Mesodermal cell (in vitro differentiated cells): ENCODE results near the gene IGFBP2.

Source experiments
- H3K27ac ChIP-seq: 2 replicates; pipeline ENCODE4 v1.7.0; 2013; ENCODE audit warnings: mild to moderate bottlenecking, low read depth, low read length, moderate library complexity; ENCODE audit not compliant: severe bottlenecking
- H3K36me3 ChIP-seq: 2 replicates; pipeline ENCODE4 v1.7.1; 2013; ENCODE audit warnings: mild to moderate bottlenecking, low read length, moderate library complexity; ENCODE audit not compliant: control insufficient read depth, insufficient read depth
- H3K4me1 ChIP-seq: one replicate; pipeline ENCODE4 v1.7.1; 2013; ENCODE audit warnings: mild to moderate bottlenecking, low read length; ENCODE audit not compliant: insufficient read depth, control insufficient read depth, poor library complexity, severe bottlenecking
- H3K4me3 ChIP-seq: 2 replicates; pipeline ENCODE4 v1.7.0; 2013; ENCODE audit warnings: low read length, control low read depth, mild to moderate bottlenecking; ENCODE audit not compliant: insufficient read depth, poor library complexity, severe bottlenecking; ENCODE audit errors: extremely low read depth
- H3K9me3 ChIP-seq: 2 replicates; pipeline ENCODE4 v1.7.1; 2013; ENCODE audit warnings: mild to moderate bottlenecking, low read length, moderate library complexity; ENCODE audit not compliant: control insufficient read depth
- WGBS, 2 experiments: methylation state at CpG; one replicate each; pipeline ENCODE4 v1.1.5; 2013; ENCODE audit warnings: missing lambda C conversion rate in 2 of 2; ENCODE audit not compliant: insufficient coverage in 2 of 2; 5-methylcytosine and 5-hydroxymethylcytosine counted together

Gene IGFBP2

GRCh38 chr2:216687111-216687510, 53.9 kb downstream of the IGFBP2 start:
- H3K9me3 ChIP-seq, result no peaks in the 10 kb centered on the region
- no peak overlapping the region for H3K27ac ChIP-seq
- no peak overlapping the region for H3K4me3 ChIP-seq
- peaks cover 15% of the 10 kb centered on the region for H3K4me1 ChIP-seq
- WGBS, 2 experiments, result 82 to 100% methylated on average over 3 of the region's 5 CpGs
- H3K36me3 ChIP-seq, result no peaks in the 10 kb centered on the region

GRCh38 chr2:216687646-216688045, 54.4 kb downstream of the IGFBP2 start:
- H3K27ac ChIP-seq, result no peak overlapping the region
- WGBS, 2 experiments, result 41 to 54% methylated on average over 4 of the region's 4 CpGs
- no peaks in the 10 kb centered on the region for H3K9me3 ChIP-seq
- H3K36me3 ChIP-seq, result no peaks in the 10 kb centered on the region
- no peak overlapping the region for H3K4me3 ChIP-seq
- H3K4me1 ChIP-seq, result peaks cover 12% of the 10 kb centered on the region

GRCh38 chr2:216688731-216689340, 55.6 kb downstream of the IGFBP2 start:
- H3K36me3 ChIP-seq, result no peaks in the 10 kb centered on the region
- peaks cover 10% of the 10 kb centered on the region for H3K4me1 ChIP-seq
- H3K4me3 ChIP-seq, result no peak overlapping the region
- H3K9me3 ChIP-seq, result no peaks in the 10 kb centered on the region
- H3K27ac ChIP-seq, result no peak overlapping the region
- WGBS, 2 experiments, result 73 to 81% methylated on average over 3 to 8 of the region's 9 CpGs

GRCh38 chr2:216689397-216689796, 56.2 kb downstream of the IGFBP2 start:
- Histone ChIP-seq H3K4me1 (peaks cover 7% of the 10 kb centered on the region), H3K9me3 (no peaks in the 10 kb centered on the region), H3K36me3 (no peaks in the 10 kb centered on the region), H3K27ac (no peak overlapping the region), H3K4me3 (no peak overlapping the region)
- WGBS, 2 experiments, result 85 to 92% methylated on average over 2 to 3 of the region's 3 CpGs

- H3K27ac ChIP-seq, result no peak overlapping the region
- no peaks in the 10 kb centered on the region for H3K36me3 ChIP-seq
- peaks cover 13% of the 10 kb centered on the region for H3K4me1 ChIP-seq
- H3K4me3 ChIP-seq, result no peak overlapping the region
- H3K9me3 ChIP-seq, result no peaks in the 10 kb centered on the region
- WGBS, 2 experiments, result 36 to 48% methylated on average over 3 to 6 of the region's 6 CpGs
These were observed 57.2 kb downstream of the IGFBP2 start for GRCh38 chr2:216690456-216690852.

- Histone ChIP-seq H3K4me3 (no peak overlapping the region), H3K9me3 (no peaks in the 10 kb centered on the region), H3K27ac (peak overlapping the region; percentile 79), H3K4me1 (peaks cover 14% of the 10 kb centered on the region), H3K36me3 (no peaks in the 10 kb centered on the region)
- WGBS, 2 experiments, result 9 to 15% methylated on average over 13 to 15 of the region's 23 CpGs
These were observed 57.9 kb downstream of the IGFBP2 start for GRCh38 chr2:216690853-216691741.

- Histone ChIP-seq H3K36me3 (no peaks in the 10 kb centered on the region), H3K4me1 (peaks cover 14% of the 10 kb centered on the region), H3K4me3 (peak overlapping the region; percentile 49), H3K9me3 (no peaks in the 10 kb centered on the region), H3K27ac (peak overlapping the region; percentile 58)
- 0 to 1% methylated on average over 17 to 21 of the region's 28 CpGs for WGBS, 2 experiments
These were observed 59.6 kb downstream of the IGFBP2 start for GRCh38 chr2:216692636-216693413.

- no peaks in the 10 kb centered on the region for H3K36me3 ChIP-seq
- peaks cover 18% of the 10 kb centered on the region for H3K4me1 ChIP-seq
- peak overlapping the region; percentile 49 for H3K4me3 ChIP-seq
- no CpG with 5 or more reads among the region's 15 CpGs for WGBS, 2 experiments
- no peaks in the 10 kb centered on the region for H3K9me3 ChIP-seq
- no peak overlapping the region for H3K27ac ChIP-seq
These were observed 60.3 kb downstream of the IGFBP2 start for GRCh38 chr2:216693414-216694080.

- Histone ChIP-seq H3K9me3 (no peaks in the 10 kb centered on the region), H3K4me1 (peaks cover 18% of the 10 kb centered on the region), H3K4me3 (peak overlapping the region; percentile 49), H3K27ac (no peak overlapping the region), H3K36me3 (no peaks in the 10 kb centered on the region)
- 1% methylated on average over 39 to 55 of the region's 59 CpGs for WGBS, 2 experiments
These were observed 61.0 kb downstream of the IGFBP2 start for GRCh38 chr2:216694082-216694825.

GRCh38 chr2:216694826-216695217, 61.6 kb downstream of the IGFBP2 start:
- Histone ChIP-seq H3K36me3 (no peaks in the 10 kb centered on the region), H3K27ac (no peak overlapping the region), H3K4me1 (peaks cover 18% of the 10 kb centered on the region), H3K9me3 (no peaks in the 10 kb centered on the region), H3K4me3 (peak overlapping the region; percentile 49)
- WGBS, 2 experiments, result 0 to 3% methylated on average over 3 to 6 of the region's 10 CpGs
